ENCODE data around the gene SLC8A3. TPM values are rescaled to one million over a fixed set of nuclear protein-coding genes. Genes with fewer than 3 reads are reported as not detected.

Gene SLC8A3
- total and polyA plus RNA-seq, 9 of the 15 experiments (the other 6 are each of a cell fraction or from before 2014, with no cell fraction given), result not detected

DNA sequence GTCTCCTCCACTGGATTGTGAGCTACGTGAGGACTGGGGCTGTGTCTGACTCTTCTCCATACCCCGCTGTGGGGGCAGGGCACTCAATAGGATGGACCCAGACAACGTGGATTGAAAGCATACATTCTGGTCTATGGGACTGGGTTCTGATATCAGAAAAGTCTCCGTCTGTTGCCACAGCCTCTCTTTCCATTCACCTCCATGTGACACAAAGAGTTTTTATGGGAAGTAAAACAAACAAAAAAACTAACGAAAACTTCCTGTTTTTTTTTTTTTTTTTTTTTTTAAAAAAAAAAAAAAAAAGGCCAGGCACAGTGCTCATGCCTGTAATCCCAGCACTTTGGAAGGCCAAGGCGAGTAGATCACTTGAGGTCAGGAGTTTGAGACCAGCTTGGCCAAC is 44.7 kb downstream of the SLC8A3 start:
- Histone ChIP-seq H3K27ac (ENCODE audit: extremely low read depth, low read depth, low read length) (no peak overlapping the region), H4K20me1 (replicated peaks; ENCODE audit: control insufficient read depth, insufficient read depth, low read length) (no peaks in the 10 kb centered on the region), H3K27me3 (ENCODE audit: control insufficient read depth in 2 of 2, insufficient read depth in 2 of 2, low read length in 2 of 2) (no peaks in the 10 kb centered on the region), H3K9me3 (replicated peaks; ENCODE audit: control insufficient read depth, insufficient read depth, low read depth, low read length) (no peaks in the 10 kb centered on the region), H3K79me2 (ENCODE audit: control insufficient read depth, insufficient read depth, low read length) (no peaks in the 10 kb centered on the region), H3K4me3 (no peak overlapping the region), H3K4me2 (ENCODE audit: insufficient read depth, low read length) (no peak overlapping the region), H3K9ac (ENCODE audit: insufficient read depth in 1 of 2, low read depth in 2 of 2, low read length in 2 of 2) (no peak overlapping the region), H2AFZ (ENCODE audit: low read depth, low read length) (no peak overlapping the region), H3K36me3 (ENCODE audit: control insufficient read depth, insufficient read depth, low read length) (no peaks in the 10 kb centered on the region), H3K9me1 (ENCODE audit: control insufficient read depth, insufficient read depth, low read length) (no peaks in the 10 kb centered on the region), H3K4me1 (replicated peaks in 1 of 2; ENCODE audit: control insufficient read depth in 2 of 2, insufficient read depth in 2 of 2, low read length in 2 of 2) (no peaks in the 10 kb centered on the region)
- ChIA-PET POLR2A (interaction anchor here (0.7 kb wide), 1 partner anchor 1473 kb away, joined by 3 read pairs; no protein-coding TSS in a partner anchor), CTCF (ENCODE audit: low intra/inter-chr PET ratio) (no interaction called here)
- FAIRE-seq (no peak), DNase-seq (ENCODE audit: extremely low read depth in 1 of 4, low spot score in 3 of 4) (no peak), ATAC-seq (no peak)
- 0% methylated on average over 3 of the region's 6 CpGs for WGBS (ENCODE audit: insufficient coverage, low coverage, missing lambda C conversion rate)
- no peak for TF ChIP-seq ZNF780A (CRISPR knock-in tag; IDR thresholded peaks at IDR 0.05)
- no peak for TF ChIP-seq BCL6 (CRISPR knock-in tag; IDR thresholded peaks at IDR 0.05)
- TF ChIP-seq ZNF212 (CRISPR knock-in tag; IDR thresholded peaks at IDR 0.05), result no peak
- TF ChIP-seq ZBTB26 (CRISPR knock-in tag; IDR thresholded peaks at IDR 0.05), result no peak
- no peak for TF ChIP-seq PHB (CRISPR knock-in tag; IDR thresholded peaks at IDR 0.05)
- TF ChIP-seq ZBTB33 (CRISPR knock-in tag; IDR thresholded peaks at IDR 0.05), result no peak
- no peak for TF ChIP-seq ZNF175 (CRISPR knock-in tag; IDR thresholded peaks at IDR 0.05; ENCODE audit: low read depth)
- TF ChIP-seq CBFA2T2 (conservative IDR thresholded peaks at IDR 0.05), result no peak
- TF ChIP-seq ZNF232 (CRISPR knock-in tag; IDR thresholded peaks at IDR 0.05), result no peak
- no peak for TF ChIP-seq ZNF12 (CRISPR knock-in tag; IDR thresholded peaks at IDR 0.05)
- no peak for TF ChIP-seq ZNF639 (CRISPR knock-in tag; conservative IDR thresholded peaks at IDR 0.05 in 1 of 2, IDR thresholded peaks at IDR 0.05 in 1 of 2)
- TF ChIP-seq, protein P1, sequence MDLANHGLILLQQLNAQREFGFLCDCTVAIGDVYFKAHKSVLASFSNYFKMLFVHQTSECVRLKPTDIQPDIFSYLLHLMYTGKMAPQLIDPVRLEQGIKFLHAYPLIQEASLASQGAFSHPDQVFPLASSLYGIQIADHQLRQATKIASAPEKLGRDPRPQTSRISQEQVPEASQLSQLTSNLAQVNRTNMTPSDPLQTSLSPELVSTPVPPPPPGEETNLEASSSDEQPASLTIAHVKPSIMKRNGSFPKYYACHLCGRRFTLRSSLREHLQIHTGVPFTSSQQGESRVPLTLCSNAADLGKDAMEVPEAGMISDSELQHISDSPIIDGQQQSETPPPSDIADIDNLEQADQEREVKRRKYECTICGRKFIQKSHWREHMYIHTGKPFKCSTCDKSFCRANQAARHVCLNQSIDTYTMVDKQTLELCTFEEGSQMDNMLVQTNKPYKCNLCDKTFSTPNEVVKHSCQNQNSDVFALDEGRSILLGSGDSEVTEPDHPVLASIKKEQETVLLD (IDR thresholded peaks at IDR 0.05), result no peak
- no TSS peak for BruUV-seq (replicated peaks)
- intact Hi-C loops (cut with micrococcal nuclease) (no loop called here), in situ Hi-C loops (cut with MboI) (no loop called here)
